GM23338 (cell line): Measurements from ENCODE around the gene PACS2. TPM values are rescaled to one million over a fixed set of nuclear protein-coding genes. Genes with fewer than 3 reads are reported as not detected.

Experiments used
- ATAC-seq: fragments of 200-7000 bp; cut with Tn5 transposase; 3 replicates; pipeline ENCODE4 v1.9.1; 2020
- DNase-seq: peaks from one replicate; pipeline ENCODE4 v3.0.0-alpha.2; 2015; ENCODE audit warnings: low spot score
- H2AFZ ChIP-seq: fragments of 200-600 bp; sonication (generic); 2 replicates; pipeline ENCODE4 v1.8.0; 2016; ENCODE audit warnings: antibody characterized with exemption, mild to moderate bottlenecking, moderate library complexity
- H3F3A ChIP-seq: fragments of 200-600 bp; sonication (generic); replicated peaks from 2 replicates; pipeline ENCODE4 v1.8.0; 2017; ENCODE audit warnings: antibody characterized with exemption, mixed run types, low read depth
- H3K27ac ChIP-seq: fragments of 200-600 bp; sonication (generic); 2 replicates; pipeline ENCODE4 v1.6.1; 2016; ENCODE audit warnings: low read depth
- H3K27me3 ChIP-seq: fragments of 200-600 bp; sonication (generic); 2 replicates; pipeline ENCODE4 v1.8.0; 2016; ENCODE audit warnings: mild to moderate bottlenecking, mixed run types, moderate library complexity; ENCODE audit not compliant: insufficient read depth
- H3K36me3 ChIP-seq: fragments of 200-600 bp; sonication (generic); 2 replicates; pipeline ENCODE4 v1.8.0; 2016; ENCODE audit warnings: mild to moderate bottlenecking; ENCODE audit not compliant: insufficient read depth
- H3K4me1 ChIP-seq: fragments of 200-600 bp; sonication (generic); 2 replicates; pipeline ENCODE4 v1.8.0; 2016; ENCODE audit warnings: mild to moderate bottlenecking, moderate library complexity; ENCODE audit not compliant: insufficient read depth
- H3K4me2 ChIP-seq: fragments of 200-600 bp; sonication (generic); 2 replicates; pipeline ENCODE4 v1.7.1; 2017; ENCODE audit warnings: mixed run types
- H3K4me3 ChIP-seq: fragments of 200-600 bp; sonication (generic); 2 replicates; pipeline ENCODE4 v1.6.1; 2016; ENCODE audit warnings: mixed run types
- H3K79me2 ChIP-seq: fragments of 200-600 bp; sonication (generic); replicated peaks from 2 replicates; pipeline ENCODE4 v1.8.0; 2017; ENCODE audit warnings: mild to moderate bottlenecking; ENCODE audit not compliant: insufficient read depth
- H3K9me2 ChIP-seq: fragments of 200-600 bp; sonication (generic); 2 replicates; pipeline ENCODE4 v1.8.0; 2017; ENCODE audit not compliant: insufficient read depth
- H4K20me1 ChIP-seq: fragments of 200-600 bp; sonication (generic); replicated peaks from 2 replicates; pipeline ENCODE4 v1.8.0; 2017; ENCODE audit warnings: mild to moderate bottlenecking; ENCODE audit not compliant: insufficient read depth
- H3K27ac Mint-ChIP-seq: 2 replicates; pipeline ENCODE4 v1.8.0; 2020; ENCODE audit warnings: inconsistent platforms, mild to moderate bottlenecking, moderate library complexity, mixed read lengths
- H3K27me3 Mint-ChIP-seq: 3 replicates; pipeline ENCODE4 v1.8.0; 2022; ENCODE audit warnings: low read depth, mild to moderate bottlenecking, moderate library complexity, mixed read lengths, inconsistent platforms; ENCODE audit not compliant: insufficient read depth, poor library complexity
- H3K36me3 Mint-ChIP-seq: 3 replicates; pipeline ENCODE4 v1.8.0; 2021; ENCODE audit warnings: low read depth, mild to moderate bottlenecking, inconsistent platforms, moderate library complexity, mixed read lengths
- H3K4me1 Mint-ChIP-seq: 3 replicates; pipeline ENCODE4 v1.8.0; 2020; ENCODE audit warnings: mild to moderate bottlenecking, inconsistent platforms, mixed read lengths
- H3K4me3 Mint-ChIP-seq: 3 replicates; pipeline ENCODE4 v1.8.0; 2021; ENCODE audit warnings: moderate library complexity, mild to moderate bottlenecking, inconsistent platforms, mixed read lengths
- H3K9me3 Mint-ChIP-seq: 3 replicates; pipeline ENCODE4 v1.8.0; 2020; ENCODE audit warnings: moderate library complexity, mild to moderate bottlenecking, inconsistent platforms, mixed read lengths
- CREB1 ChIP-seq: fragments of 250-450 bp; sonication (Bioruptor Pico); IDR thresholded peaks from 2 replicates; pipeline ENCODE4 v1.5.0; 2020; ENCODE audit warnings: low read depth, mild to moderate bottlenecking, moderate library complexity
- CTCF ChIP-seq, 2 experiments: fragments of 200-600 bp in 1 of 2; sonication (generic) in 1 of 2; conservative IDR thresholded peaks; 2 replicates each; pipeline versions ENCODE4 v1.5.1 to v1.6.1; 2016 to 2017; ENCODE audit warnings: antibody characterized with exemption in 2 of 2, low read depth in 2 of 2, mild to moderate bottlenecking in 2 of 2, moderate library complexity in 1 of 2
- ETS1 ChIP-seq: IDR thresholded peaks from 2 replicates; pipeline ENCODE4 v1.6.1; 2016; ENCODE audit warnings: antibody characterized with exemption
- EZH2phosphoT487 ChIP-seq: fragments of 200-600 bp; sonication (generic); IDR thresholded peaks from one replicate; pipeline ENCODE4 v1.8.1; 2018; ENCODE audit warnings: antibody characterized with exemption; ENCODE audit not compliant: unreplicated experiment
- JUNB ChIP-seq: IDR thresholded peaks from one replicate; pipeline ENCODE4 v1.6.1; 2016; ENCODE audit warnings: antibody characterized with exemption; ENCODE audit not compliant: unreplicated experiment
- NANOG ChIP-seq: IDR thresholded peaks from 2 replicates; pipeline ENCODE4 v1.6.1; 2016; ENCODE audit warnings: antibody characterized with exemption, borderline replicate concordance
- POLR2AphosphoS5 ChIP-seq: IDR thresholded peaks from 2 replicates; pipeline ENCODE4 v1.6.1; 2016; ENCODE audit warnings: antibody characterized with exemption, low read depth
- REST ChIP-seq: IDR thresholded peaks from one replicate; pipeline ENCODE4 v1.6.1; 2018; ENCODE audit warnings: antibody characterized with exemption; ENCODE audit not compliant: unreplicated experiment
- STAT1 ChIP-seq: IDR thresholded peaks from one replicate; pipeline ENCODE4 v1.6.1; 2016; ENCODE audit warnings: antibody characterized with exemption; ENCODE audit not compliant: unreplicated experiment
- ZNF114 ChIP-seq: fragments of 250-450 bp; sonication (Bioruptor Pico); IDR thresholded peaks from 2 replicates; pipeline ENCODE4 v1.5.0; 2020; ENCODE audit warnings: mild to moderate bottlenecking, moderate library complexity
- ZNF331 ChIP-seq: fragments of 250-450 bp; sonication (Bioruptor Pico); IDR thresholded peaks from 2 replicates; pipeline ENCODE4 v1.5.0; 2020; ENCODE audit warnings: low read depth, mild to moderate bottlenecking, moderate library complexity
- ZNF462 ChIP-seq: fragments of 250-450 bp; sonication (Bioruptor Pico); IDR thresholded peaks from 2 replicates; pipeline ENCODE4 v1.5.0; 2020; ENCODE audit warnings: mild to moderate bottlenecking, moderate library complexity
- polyA plus RNA-seq: library from polyadenylated mRNA; unstranded; fragments of >200 nt; fragmentation: Nextera tagmentation; extraction: Ambion mirVana; gene quantifications from 2 replicates; pipeline ENCODE4 v1.2.1, GENCODE V29; 2016
- total RNA-seq: library from RNA; depleted of rRNA; stranded (reverse); fragments of >200 nt; shearing (Covaris generic); gene quantifications from 2 replicates; pipeline ENCODE4 v1.2.3, GENCODE V29; 2014

Gene PACS2
- total and polyA plus RNA-seq, 2 experiments from 2014 or later = 22.5 to 79.0 TPM

DNA sequence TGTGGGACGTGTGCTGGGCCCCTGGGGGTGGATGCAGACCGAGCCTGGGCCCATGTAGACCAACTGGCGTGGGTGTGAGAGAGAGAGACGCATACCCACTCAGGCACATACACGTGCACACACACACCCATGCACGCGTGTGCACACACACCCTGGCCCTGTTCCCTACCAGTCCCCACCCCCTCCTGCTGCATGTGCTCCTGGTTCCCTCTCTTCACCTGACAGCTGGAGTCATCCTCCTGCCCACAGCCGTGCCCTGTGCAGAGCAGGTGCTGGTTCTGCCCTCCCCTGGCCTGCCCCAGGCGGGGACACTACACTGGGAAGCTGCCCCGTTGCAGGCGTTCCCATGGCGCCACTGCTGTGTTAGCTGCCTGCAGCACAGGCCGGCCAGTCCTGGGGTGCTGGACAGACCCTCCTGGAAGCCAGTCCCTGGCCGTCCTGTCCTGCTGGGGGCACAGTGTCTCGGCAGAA lies 18.5 kb downstream of the PACS2 start:
- H3K79me2 ChIP-seq = peaks cover 62% of the 10 kb centered on the region
- Mint-ChIP-seq H3K27me3 (peaks cover 10% of the 10 kb centered on the region), H3K4me1 (peaks cover 32% of the 10 kb centered on the region), H3K36me3 (peaks cover 10% of the 10 kb centered on the region; the same call in 1 of the 3 replicates), H3K4me3 (no peak overlapping the region), H3K9me3 (peaks cover 3% of the 10 kb centered on the region), H3K27ac (0 out of 2 replicates have a peak overlapping the region, but pooled peaks have one; percentile 48)
- no peak overlapping the region for H3K4me3 ChIP-seq
- DNase-seq (no peak), ATAC-seq (no peak)
- no peaks in the 10 kb centered on the region for H3K36me3 ChIP-seq
- H3K4me1 ChIP-seq = peaks cover 16% of the 10 kb centered on the region
- TF ChIP-seq CTCF (conservative IDR thresholded peaks at IDR 0.05; ENCODE audit: low read depth in 2 of 2) = no peak
- TF ChIP-seq POLR2AphosphoS5 = no peak
- no peak for TF ChIP-seq STAT1
- no peak for TF ChIP-seq JUNB
- no peak for TF ChIP-seq CREB1 (CRISPR knock-in tag)
- no peak for TF ChIP-seq NANOG
- TF ChIP-seq ZNF114 (CRISPR knock-in tag) = no peak
- no peak for TF ChIP-seq EZH2phosphoT487
- no peak for TF ChIP-seq ZNF331 (CRISPR knock-in tag)
- TF ChIP-seq ZNF462 (CRISPR knock-in tag) = no peak
- TF ChIP-seq ETS1 = no peak
- no peak for TF ChIP-seq REST
- H4K20me1 ChIP-seq = peaks cover 22% of the 10 kb centered on the region
- no peaks in the 10 kb centered on the region for H3F3A ChIP-seq
- H3K27me3 ChIP-seq = no peaks in the 10 kb centered on the region
- no peak overlapping the region for H3K27ac ChIP-seq
- no peak overlapping the region for H3K4me2 ChIP-seq
- no peaks in the 10 kb centered on the region for H3K9me2 ChIP-seq
- no peak overlapping the region for H2AFZ ChIP-seq
